GM06990 (cell line): ENCODE data around the gene ZNRF4.

Experiments
- DNase-seq: peaks from one replicate; pipeline ENCODE4 v3.0.0-alpha.2; 2011; ENCODE audit not compliant: insufficient read length; ENCODE audit errors: extremely low read depth
- H3K27me3 ChIP-seq: replicated peaks from 2 replicates; pipeline ENCODE4 v1.6.0; 2011; ENCODE audit warnings: low read length; ENCODE audit not compliant: control insufficient read depth, insufficient read depth
- H3K36me3 ChIP-seq: 2 replicates; pipeline ENCODE4 v1.5.1; 2011; ENCODE audit warnings: low read length; ENCODE audit not compliant: control insufficient read depth, insufficient read depth
- H3K4me3 ChIP-seq: replicated peaks from 2 replicates; pipeline ENCODE4 v1.5.1; 2011; ENCODE audit warnings: low read depth, mild to moderate bottlenecking, control low read depth, low read length
- CTCF ChIP-seq: IDR thresholded peaks from 2 replicates; pipeline ENCODE4 v1.5.1; 2011; ENCODE audit warnings: low read length, control low read depth, mild to moderate bottlenecking, inconsistent platforms; ENCODE audit not compliant: insufficient read depth, poor library complexity, severe bottlenecking

ZNRF4 gene

GRCh38 chr19:5466814-5467291 lies 11.6 kb downstream of the ZNRF4 start:
- Histone ChIP-seq H3K36me3 (no peaks in the 10 kb centered on the region), H3K4me3 (no peak overlapping the region), H3K27me3 (no peaks in the 10 kb centered on the region)
- no peak for TF ChIP-seq CTCF
- no peak for DNase-seq

GRCh38 chr19:5470264-5470671 lies 15.1 kb downstream of the ZNRF4 start:
- H3K36me3 ChIP-seq: no peaks in the 10 kb centered on the region
- no peak overlapping the region for H3K4me3 ChIP-seq
- H3K27me3 ChIP-seq: no peaks in the 10 kb centered on the region; the same call in 1 of the 2 replicates
- DNase-seq: no peak
- no peak for TF ChIP-seq CTCF

GRCh38 chr19:5472286-5472685 lies 17.1 kb downstream of the ZNRF4 start:
- Histone ChIP-seq H3K4me3 (no peak overlapping the region), H3K36me3 (no peaks in the 10 kb centered on the region), H3K27me3 (no peaks in the 10 kb centered on the region; the same call in 1 of the 2 replicates)
- DNase-seq: no peak
- TF ChIP-seq CTCF: no peak

DNA sequence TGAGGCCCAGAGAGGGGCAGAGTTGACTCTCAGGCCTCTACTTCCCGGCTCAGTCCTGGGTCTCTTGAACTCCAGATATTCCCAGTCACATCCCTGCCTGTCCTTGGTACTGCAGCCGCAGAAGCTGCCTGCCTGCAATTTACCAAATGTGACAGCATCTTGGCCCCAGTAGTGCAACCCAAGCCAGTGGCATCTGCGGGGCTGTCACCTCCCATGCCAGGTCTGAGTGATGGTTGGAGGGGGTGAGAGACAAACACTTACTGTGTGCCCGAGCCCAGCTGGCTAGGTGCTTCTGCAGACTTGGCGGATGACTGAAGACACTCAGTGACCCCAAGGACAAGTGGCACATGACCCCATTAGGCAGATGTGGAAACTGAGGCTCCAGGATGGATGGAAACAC lies 18.4 kb downstream of the ZNRF4 start:
- no peak for TF ChIP-seq CTCF
- no peak overlapping the region for H3K4me3 ChIP-seq
- H3K36me3 ChIP-seq: no peaks in the 10 kb centered on the region
- DNase-seq: no peak
- H3K27me3 ChIP-seq: no peaks in the 10 kb centered on the region; the same call in 1 of the 2 replicates

- DNase-seq: no peak
- no peaks in the 10 kb centered on the region; the same call in 1 of the 2 replicates for H3K27me3 ChIP-seq
- no peak for TF ChIP-seq CTCF
- no peak overlapping the region for H3K4me3 ChIP-seq
- no peaks in the 10 kb centered on the region for H3K36me3 ChIP-seq
Observed at GRCh38 chr19:5477451-5478215, 22.4 kb downstream of the ZNRF4 start.
